ENCODE measurements around the gene DAPK2. TPM values are rescaled to one million over a fixed set of nuclear protein-coding genes. Genes with fewer than 3 reads are reported as not detected.
A peak's percentile ranks its signal among the peaks of the same experiment; 100 is the strongest.

DAPK2 gene
- total and polyA plus RNA-seq, 8 donors = 18.3 to 59.3 (median 24.2) TPM

DNA sequence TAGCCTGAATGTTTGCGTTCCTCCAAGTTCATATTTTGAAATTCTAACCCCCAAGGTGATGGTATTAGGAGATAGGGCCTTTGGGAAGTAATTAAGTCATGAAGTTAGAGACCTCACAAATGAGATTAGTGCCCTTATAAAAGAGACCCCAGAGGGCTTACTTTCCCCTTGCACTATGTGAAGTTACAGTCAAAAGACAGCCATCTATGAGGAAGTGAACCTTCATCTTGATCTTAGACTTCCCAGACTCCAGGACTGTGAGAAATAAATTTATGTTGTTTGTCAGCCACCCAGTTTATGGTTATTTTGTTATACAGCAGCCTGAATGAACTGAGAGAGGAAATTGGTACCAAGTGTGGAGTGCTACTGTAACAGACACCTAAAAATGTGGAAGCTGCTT lies 74.4 kb downstream of the DAPK2 start:
- ATAC-seq (no peak), DNase-seq (no peak)
- H3K27ac ChIP-seq = no peak overlapping the region
- H3K9me3 ChIP-seq = no peaks in the 10 kb centered on the region
- TF ChIP-seq, protein P1, sequence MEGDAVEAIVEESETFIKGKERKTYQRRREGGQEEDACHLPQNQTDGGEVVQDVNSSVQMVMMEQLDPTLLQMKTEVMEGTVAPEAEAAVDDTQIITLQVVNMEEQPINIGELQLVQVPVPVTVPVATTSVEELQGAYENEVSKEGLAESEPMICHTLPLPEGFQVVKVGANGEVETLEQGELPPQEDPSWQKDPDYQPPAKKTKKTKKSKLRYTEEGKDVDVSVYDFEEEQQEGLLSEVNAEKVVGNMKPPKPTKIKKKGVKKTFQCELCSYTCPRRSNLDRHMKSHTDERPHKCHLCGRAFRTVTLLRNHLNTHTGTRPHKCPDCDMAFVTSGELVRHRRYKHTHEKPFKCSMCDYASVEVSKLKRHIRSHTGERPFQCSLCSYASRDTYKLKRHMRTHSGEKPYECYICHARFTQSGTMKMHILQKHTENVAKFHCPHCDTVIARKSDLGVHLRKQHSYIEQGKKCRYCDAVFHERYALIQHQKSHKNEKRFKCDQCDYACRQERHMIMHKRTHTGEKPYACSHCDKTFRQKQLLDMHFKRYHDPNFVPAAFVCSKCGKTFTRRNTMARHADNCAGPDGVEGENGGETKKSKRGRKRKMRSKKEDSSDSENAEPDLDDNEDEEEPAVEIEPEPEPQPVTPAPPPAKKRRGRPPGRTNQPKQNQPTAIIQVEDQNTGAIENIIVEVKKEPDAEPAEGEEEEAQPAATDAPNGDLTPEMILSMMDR (IDR thresholded peaks at IDR 0.05) = no peak
- H3K4me3 ChIP-seq = no peak overlapping the region
- no peaks in the 10 kb centered on the region for H3K27me3 ChIP-seq
- intact Hi-C loops (cut with DNase I) = no loop called here
- H3K4me1 ChIP-seq = peaks cover 14 to 24% of the 10 kb centered on the region in 2 donors
- H3K36me3 ChIP-seq = no peaks in the 10 kb centered on the region

DNA sequence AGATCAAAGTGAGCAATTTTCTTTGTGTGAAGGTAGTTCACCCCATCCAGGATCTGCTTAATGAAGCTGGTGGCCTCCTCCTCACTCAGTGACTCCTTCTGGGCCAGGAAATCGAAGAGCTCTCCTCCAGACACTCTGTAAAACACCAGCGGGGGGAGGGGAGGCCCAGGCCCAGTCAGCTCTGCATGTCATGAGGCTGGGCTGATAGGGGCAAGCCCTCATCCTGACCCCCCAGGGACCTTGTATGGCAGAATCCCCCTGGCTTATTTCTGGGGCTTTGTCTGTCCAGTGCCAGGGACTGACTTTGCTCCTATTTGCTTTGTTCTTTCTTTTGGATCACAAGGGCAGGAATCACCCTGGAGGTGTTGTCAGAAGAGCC lies 74.9 kb downstream of the DAPK2 start:
- no peak for DNase-seq
- no peak for ATAC-seq
- no peaks in the 10 kb centered on the region for H3K9me3 ChIP-seq
- TF ChIP-seq, protein P1 (IDR thresholded peaks at IDR 0.05) = no peak
- peak overlapping the region in 1 of 2 donors; percentile 70 for H3K27ac ChIP-seq
- H3K4me3 ChIP-seq = no peak overlapping the region
- intact Hi-C loops (cut with DNase I) = no loop called here
- no peaks in the 10 kb centered on the region for H3K27me3 ChIP-seq
- H3K36me3 ChIP-seq = no peaks in the 10 kb centered on the region
- peaks cover 14 to 24% of the 10 kb centered on the region in 2 donors for H3K4me1 ChIP-seq

DNA sequence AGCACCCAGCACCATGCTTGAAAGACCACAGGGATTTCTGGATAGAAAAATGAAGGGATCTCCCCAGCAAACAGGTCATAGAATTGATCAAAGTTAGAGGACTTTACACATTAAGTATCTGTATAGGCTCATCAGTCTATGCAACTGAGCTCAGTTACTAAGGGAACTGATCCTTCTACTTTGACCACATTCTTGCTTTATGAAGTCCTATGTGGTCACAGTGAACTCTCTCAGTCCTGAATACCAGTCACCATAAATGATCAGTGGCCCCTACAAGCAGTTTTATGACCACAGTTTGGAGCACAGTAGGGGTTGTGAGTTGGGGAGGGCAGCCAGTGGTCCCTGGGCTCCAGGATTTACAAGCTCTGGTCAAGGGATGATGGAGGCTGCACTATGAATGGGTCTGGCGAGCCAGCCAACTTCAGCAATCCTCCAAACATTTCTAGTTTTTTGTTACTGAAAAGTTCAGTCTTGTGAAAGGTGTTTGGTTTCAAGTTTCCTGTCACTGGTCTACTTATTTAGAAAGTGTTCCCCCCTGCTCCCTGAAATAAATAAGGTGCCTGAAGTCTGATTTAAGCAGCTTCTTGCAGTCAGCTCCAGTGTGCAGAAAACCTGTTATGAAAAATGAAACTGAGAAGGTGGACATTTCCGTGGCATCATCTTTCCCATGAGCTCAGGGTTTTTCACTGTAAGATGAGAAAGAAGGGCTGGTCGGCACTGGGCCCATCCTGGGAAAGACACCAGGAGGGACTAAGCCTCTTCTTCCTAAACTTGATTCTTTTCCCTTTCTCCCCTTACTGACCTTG lies 75.5 kb downstream of the DAPK2 start:
- DNase-seq (no peak), ATAC-seq (no peak)
- Histone ChIP-seq H3K4me1 (peaks cover 14 to 24% of the 10 kb centered on the region in 2 donors), H3K27me3 (no peaks in the 10 kb centered on the region), H3K27ac (peak overlapping the region; percentile 61 to 70), H3K36me3 (peaks cover 0 to 6% of the 10 kb centered on the region in 2 donors), H3K9me3 (no peaks in the 10 kb centered on the region), H3K4me3 (no peak overlapping the region)
- TF ChIP-seq, protein P1 (IDR thresholded peaks at IDR 0.05) = no peak
- intact Hi-C loops (cut with DNase I) = no loop called here

DNA sequence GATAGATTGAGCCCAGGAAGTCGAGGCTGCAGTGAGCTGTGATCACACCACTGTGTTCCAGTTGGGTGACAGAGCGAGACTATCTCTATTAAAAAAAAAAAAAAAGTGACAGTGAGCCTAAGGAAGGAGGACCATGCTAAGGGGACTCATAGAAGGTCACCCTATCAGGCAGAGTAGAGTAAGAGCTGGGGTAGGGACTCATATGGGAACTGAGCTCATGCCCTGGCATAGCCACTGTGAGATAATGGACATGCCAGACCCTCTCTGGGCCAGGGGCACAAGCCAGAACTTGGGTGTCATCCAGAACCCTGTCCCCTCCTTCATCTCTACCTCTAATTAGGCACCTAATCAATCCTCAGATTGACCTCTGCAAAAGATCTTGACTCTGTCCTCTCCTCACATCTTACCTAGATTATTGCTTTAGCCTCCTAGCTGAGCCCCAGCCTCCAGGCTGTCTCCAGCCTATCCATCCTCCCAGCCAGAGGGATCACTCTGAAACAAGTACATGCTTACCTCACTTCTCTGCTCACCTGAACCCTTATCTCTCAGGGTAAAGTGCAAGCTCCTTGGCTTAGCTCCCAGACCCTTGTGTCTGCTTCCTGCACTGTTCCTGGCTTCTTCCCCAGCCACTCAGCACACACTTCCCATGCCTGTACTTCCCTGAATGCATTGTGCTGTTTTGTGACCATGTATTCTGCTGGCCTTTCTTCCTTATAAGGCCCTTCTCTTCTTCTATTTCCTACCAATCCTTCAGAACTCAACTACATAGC lies 76.4 kb downstream of the DAPK2 start:
- H3K9me3 ChIP-seq = no peaks in the 10 kb centered on the region
- no peak overlapping the region for H3K4me3 ChIP-seq
- H3K27me3 ChIP-seq = no peaks in the 10 kb centered on the region
- TF ChIP-seq, protein P1 (IDR thresholded peaks at IDR 0.05) = no peak
- DNase-seq (peak in 2 of 4 donors; percentile 53 to 81), ATAC-seq (peak; percentile 82)
- H3K27ac ChIP-seq = peak overlapping the region; percentile 61 to 70
- intact Hi-C loops (cut with DNase I) = no loop called here
- H3K4me1 ChIP-seq = peaks cover 14 to 24% of the 10 kb centered on the region in 2 donors
- H3K36me3 ChIP-seq = peaks cover 0 to 13% of the 10 kb centered on the region in 2 donors

DNA sequence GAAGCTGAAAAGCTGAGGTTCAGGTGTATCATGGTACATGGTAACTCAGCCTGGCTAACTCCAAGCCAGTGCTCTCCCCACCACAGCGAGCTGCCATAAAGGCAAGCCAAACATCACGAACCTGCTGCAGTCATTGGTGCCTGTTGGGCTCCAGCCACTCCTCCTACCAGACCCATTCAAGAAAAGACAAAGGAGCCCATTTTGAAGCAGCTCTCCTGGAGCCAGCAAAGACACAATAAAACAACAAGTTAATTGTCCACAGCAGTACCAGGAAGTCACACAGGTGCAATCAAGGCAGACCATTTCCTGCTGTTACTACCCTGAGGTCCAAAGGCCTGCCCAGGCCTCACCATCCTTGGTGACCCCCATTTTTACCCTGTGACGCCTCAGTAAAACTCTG lies 77.6 kb downstream of the DAPK2 start:
- Histone ChIP-seq H3K27me3 (no peaks in the 10 kb centered on the region), H3K9me3 (no peaks in the 10 kb centered on the region), H3K27ac (peak overlapping the region; percentile 7 to 61), H3K4me1 (peaks cover 14 to 24% of the 10 kb centered on the region in 2 donors), H3K36me3 (peaks cover 0 to 13% of the 10 kb centered on the region in 2 donors), H3K4me3 (no peak overlapping the region)
- ATAC-seq (no peak), DNase-seq (no peak)
- TF ChIP-seq, protein P1 (IDR thresholded peaks at IDR 0.05) = no peak
- intact Hi-C loops (cut with DNase I) = no loop called here
